ENCODE results near the gene SENP1.

- TF ChIP-seq, protein P1, sequence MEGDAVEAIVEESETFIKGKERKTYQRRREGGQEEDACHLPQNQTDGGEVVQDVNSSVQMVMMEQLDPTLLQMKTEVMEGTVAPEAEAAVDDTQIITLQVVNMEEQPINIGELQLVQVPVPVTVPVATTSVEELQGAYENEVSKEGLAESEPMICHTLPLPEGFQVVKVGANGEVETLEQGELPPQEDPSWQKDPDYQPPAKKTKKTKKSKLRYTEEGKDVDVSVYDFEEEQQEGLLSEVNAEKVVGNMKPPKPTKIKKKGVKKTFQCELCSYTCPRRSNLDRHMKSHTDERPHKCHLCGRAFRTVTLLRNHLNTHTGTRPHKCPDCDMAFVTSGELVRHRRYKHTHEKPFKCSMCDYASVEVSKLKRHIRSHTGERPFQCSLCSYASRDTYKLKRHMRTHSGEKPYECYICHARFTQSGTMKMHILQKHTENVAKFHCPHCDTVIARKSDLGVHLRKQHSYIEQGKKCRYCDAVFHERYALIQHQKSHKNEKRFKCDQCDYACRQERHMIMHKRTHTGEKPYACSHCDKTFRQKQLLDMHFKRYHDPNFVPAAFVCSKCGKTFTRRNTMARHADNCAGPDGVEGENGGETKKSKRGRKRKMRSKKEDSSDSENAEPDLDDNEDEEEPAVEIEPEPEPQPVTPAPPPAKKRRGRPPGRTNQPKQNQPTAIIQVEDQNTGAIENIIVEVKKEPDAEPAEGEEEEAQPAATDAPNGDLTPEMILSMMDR (IDR thresholded peaks at IDR 0.05), result no peak
- TF ChIP-seq POLR2A (IDR thresholded peaks at IDR 0.05), result no peak
Measured at GRCh38 chr12:48075832-48076231, 30.0 kb downstream of the SENP1 start.

Data from prostate gland (tissue), 2 donors.